Right lobe of liver (tissue), 4 donors: Measurements from ENCODE around the gene TNS1.

Experiments used
- POLR2A ChIP-seq: fragments of 450-650 bp; IDR thresholded peaks from one replicate; pipeline ENCODE4 v1.6.1; 2017; ENCODE audit warnings: antibody characterized with exemption, mild to moderate bottlenecking
- TF ChIP-seq, protein P1 (sequence below), 4 donors: fragments of 200-600 bp in 3 of 4; fragments of 450-650 bp in 1 of 4; IDR thresholded peaks; one replicate each; pipeline versions ENCODE4 v1.5.1 to v1.8.0; 2016 to 2022; ENCODE audit warnings: antibody characterized with exemption in 4 of 4, mild to moderate bottlenecking in 2 of 4
- donor health status: DM: no; HTN: no; CAD: no.
- donor health status: DM: no; HTN: no; CAD: no.
- donor health status: DM: no; HTN: yes; CAD: no.

DNA sequence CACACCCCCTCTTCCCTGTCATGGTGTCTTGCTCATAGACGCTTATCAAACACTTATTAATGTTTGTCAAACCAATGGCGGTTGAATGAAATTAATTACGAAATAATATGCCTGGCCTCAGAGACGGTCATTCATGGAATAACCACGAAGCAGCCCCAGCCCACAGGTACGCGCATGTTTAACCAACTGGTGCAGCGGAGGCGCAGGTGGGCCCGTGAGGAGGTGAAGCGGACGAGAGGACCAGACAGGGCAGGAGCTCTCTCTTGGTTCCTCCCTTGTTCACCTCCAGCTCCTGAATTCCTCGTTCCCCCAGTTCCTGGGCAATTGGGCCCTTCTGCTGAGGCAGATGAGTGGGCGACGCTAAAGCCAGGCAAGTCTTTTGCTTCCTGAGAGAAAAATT, 169.8 kb downstream of the TNS1 start:
- TF ChIP-seq POLR2A = no peak
- TF ChIP-seq, protein P1, sequence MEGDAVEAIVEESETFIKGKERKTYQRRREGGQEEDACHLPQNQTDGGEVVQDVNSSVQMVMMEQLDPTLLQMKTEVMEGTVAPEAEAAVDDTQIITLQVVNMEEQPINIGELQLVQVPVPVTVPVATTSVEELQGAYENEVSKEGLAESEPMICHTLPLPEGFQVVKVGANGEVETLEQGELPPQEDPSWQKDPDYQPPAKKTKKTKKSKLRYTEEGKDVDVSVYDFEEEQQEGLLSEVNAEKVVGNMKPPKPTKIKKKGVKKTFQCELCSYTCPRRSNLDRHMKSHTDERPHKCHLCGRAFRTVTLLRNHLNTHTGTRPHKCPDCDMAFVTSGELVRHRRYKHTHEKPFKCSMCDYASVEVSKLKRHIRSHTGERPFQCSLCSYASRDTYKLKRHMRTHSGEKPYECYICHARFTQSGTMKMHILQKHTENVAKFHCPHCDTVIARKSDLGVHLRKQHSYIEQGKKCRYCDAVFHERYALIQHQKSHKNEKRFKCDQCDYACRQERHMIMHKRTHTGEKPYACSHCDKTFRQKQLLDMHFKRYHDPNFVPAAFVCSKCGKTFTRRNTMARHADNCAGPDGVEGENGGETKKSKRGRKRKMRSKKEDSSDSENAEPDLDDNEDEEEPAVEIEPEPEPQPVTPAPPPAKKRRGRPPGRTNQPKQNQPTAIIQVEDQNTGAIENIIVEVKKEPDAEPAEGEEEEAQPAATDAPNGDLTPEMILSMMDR (IDR thresholded peaks at IDR 0.05) = no peak
